SK-N-MC (cell line): ENCODE results near the gene SEPTIN6.

Experiments
- EZH2 ChIP-seq: fragments of 200-600 bp; sonication (generic); IDR thresholded peaks from one replicate; pipeline ENCODE4 v1.6.1; 2017; ENCODE audit warnings: antibody characterized with exemption
- POLR2AphosphoS5 ChIP-seq: IDR thresholded peaks from 2 replicates; pipeline ENCODE4 v1.6.1; 2012; ENCODE audit warnings: mild to moderate bottlenecking, low read depth, low read length, borderline replicate concordance

- TF ChIP-seq POLR2AphosphoS5 (no peak), EZH2 (no peak)
Observed at GRCh38 chrX:119682019-119682989, 10.7 kb downstream of the SEPTIN6 start.
